Measurements from ENCODE around the gene MOK. TPM values are rescaled to one million over a fixed set of nuclear protein-coding genes. Genes with fewer than 3 reads are reported as not detected.

MOK gene
- total and polyA plus RNA-seq, 2 donors = 2.9 to 9.0 TPM

GRCh38 chr14:102258136-102258535, 46.8 kb downstream of the MOK start:
- no peaks in the 10 kb centered on the region for H3K9me3 ChIP-seq (ENCODE audit: control insufficient read depth in 2 of 2, insufficient read depth in 1 of 2, low read length in 1 of 2)
- H3K27ac ChIP-seq (ENCODE audit: low read depth in 1 of 2, low read length in 1 of 2) = no peak overlapping the region
- WGBS = 97% methylated on average over 6 of the region's 6 CpGs
- H3K4me1 ChIP-seq (ENCODE audit: control insufficient read depth in 2 of 2, insufficient read depth in 2 of 2, low read length in 2 of 2) = no peaks in the 10 kb centered on the region
- H3K4me3 ChIP-seq (ENCODE audit: low read length in 2 of 2) = no peak overlapping the region
- no peak for DNase-seq (ENCODE audit: low read depth in 6 of 9, low spot score in 9 of 9)
- H3K27me3 ChIP-seq (ENCODE audit: control insufficient read depth in 2 of 2, insufficient read depth in 1 of 2, low read length in 1 of 2) = no peaks in the 10 kb centered on the region
- no peaks in the 10 kb centered on the region for H3K36me3 ChIP-seq (ENCODE audit: control insufficient read depth in 2 of 2, insufficient read depth in 2 of 2, low read length in 1 of 2)

- 98% methylated on average over 9 of the region's 9 CpGs for WGBS
- no peak overlapping the region for H3K27ac ChIP-seq (ENCODE audit: low read depth in 1 of 2, low read length in 1 of 2)
- no peak overlapping the region for H3K4me3 ChIP-seq (ENCODE audit: low read length in 2 of 2)
- no peaks in the 10 kb centered on the region for H3K4me1 ChIP-seq (ENCODE audit: control insufficient read depth in 2 of 2, insufficient read depth in 2 of 2, low read length in 2 of 2)
- H3K36me3 ChIP-seq (ENCODE audit: control insufficient read depth in 2 of 2, insufficient read depth in 2 of 2, low read length in 1 of 2) = no peaks in the 10 kb centered on the region
- no peak for DNase-seq (ENCODE audit: low read depth in 6 of 9, low spot score in 9 of 9)
- no peaks in the 10 kb centered on the region for H3K9me3 ChIP-seq (ENCODE audit: control insufficient read depth in 2 of 2, insufficient read depth in 1 of 2, low read length in 1 of 2)
- H3K27me3 ChIP-seq (ENCODE audit: control insufficient read depth in 2 of 2, insufficient read depth in 1 of 2, low read length in 1 of 2) = no peaks in the 10 kb centered on the region
Observed at GRCh38 chr14:102256716-102257115, 48.2 kb downstream of the MOK start.

GRCh38 chr14:102255401-102256190, 49.4 kb downstream of the MOK start:
- Histone ChIP-seq H3K4me1 (ENCODE audit: control insufficient read depth in 2 of 2, insufficient read depth in 2 of 2, low read length in 2 of 2) (no peaks in the 10 kb centered on the region), H3K9me3 (ENCODE audit: control insufficient read depth in 2 of 2, insufficient read depth in 1 of 2, low read length in 1 of 2) (no peaks in the 10 kb centered on the region), H3K27me3 (ENCODE audit: control insufficient read depth in 2 of 2, insufficient read depth in 1 of 2, low read length in 1 of 2) (no peaks in the 10 kb centered on the region), H3K27ac (ENCODE audit: low read depth in 1 of 2, low read length in 1 of 2) (no peak overlapping the region), H3K36me3 (ENCODE audit: control insufficient read depth in 2 of 2, insufficient read depth in 2 of 2, low read length in 1 of 2) (no peaks in the 10 kb centered on the region), H3K4me3 (ENCODE audit: low read length in 2 of 2) (no peak overlapping the region)
- WGBS = 84% methylated on average over 9 of the region's 9 CpGs
- DNase-seq (ENCODE audit: low read depth in 6 of 9, low spot score in 9 of 9) = no peak

- 97% methylated on average over 21 of the region's 21 CpGs for WGBS
- DNase-seq (ENCODE audit: low read depth in 6 of 9, low spot score in 9 of 9) = no peak
- no peak overlapping the region for H3K4me3 ChIP-seq (ENCODE audit: low read length in 2 of 2)
- no peaks in the 10 kb centered on the region for H3K4me1 ChIP-seq (ENCODE audit: control insufficient read depth in 2 of 2, insufficient read depth in 2 of 2, low read length in 2 of 2)
- no peaks in the 10 kb centered on the region for H3K27me3 ChIP-seq (ENCODE audit: control insufficient read depth in 2 of 2, insufficient read depth in 1 of 2, low read length in 1 of 2)
- H3K36me3 ChIP-seq (ENCODE audit: control insufficient read depth in 2 of 2, insufficient read depth in 2 of 2, low read length in 1 of 2) = no peaks in the 10 kb centered on the region
- H3K27ac ChIP-seq (ENCODE audit: low read depth in 1 of 2, low read length in 1 of 2) = no peak overlapping the region
- no peaks in the 10 kb centered on the region for H3K9me3 ChIP-seq (ENCODE audit: control insufficient read depth in 2 of 2, insufficient read depth in 1 of 2, low read length in 1 of 2)
Observed at GRCh38 chr14:102252834-102253801, 51.8 kb downstream of the MOK start.

- Histone ChIP-seq H3K36me3 (ENCODE audit: control insufficient read depth in 2 of 2, insufficient read depth in 2 of 2, low read length in 1 of 2) (no peaks in the 10 kb centered on the region), H3K9me3 (ENCODE audit: control insufficient read depth in 2 of 2, insufficient read depth in 1 of 2, low read length in 1 of 2) (no peaks in the 10 kb centered on the region), H3K27ac (ENCODE audit: low read depth in 1 of 2, low read length in 1 of 2) (no peak overlapping the region), H3K27me3 (ENCODE audit: control insufficient read depth in 2 of 2, insufficient read depth in 1 of 2, low read length in 1 of 2) (no peaks in the 10 kb centered on the region), H3K4me1 (ENCODE audit: control insufficient read depth in 2 of 2, insufficient read depth in 2 of 2, low read length in 2 of 2) (no peaks in the 10 kb centered on the region), H3K4me3 (ENCODE audit: low read length in 2 of 2) (no peak overlapping the region)
- DNase-seq (ENCODE audit: low read depth in 6 of 9, low spot score in 9 of 9) = no peak
- 97% methylated on average over 8 of the region's 8 CpGs for WGBS
Observed at GRCh38 chr14:102251161-102251560, 53.8 kb downstream of the MOK start.

- WGBS = 97% methylated on average over 15 of the region's 15 CpGs
- no peak overlapping the region for H3K4me3 ChIP-seq (ENCODE audit: low read length in 2 of 2)
- no peak for DNase-seq (ENCODE audit: low read depth in 6 of 9, low spot score in 9 of 9)
Observed at GRCh38 chr14:102250636-102251035, 54.3 kb downstream of the MOK start.

GRCh38 chr14:102249981-102250380, 55.0 kb downstream of the MOK start:
- Histone ChIP-seq H3K27ac (ENCODE audit: low read depth in 1 of 2, low read length in 1 of 2) (no peak overlapping the region), H3K36me3 (ENCODE audit: control insufficient read depth in 2 of 2, insufficient read depth in 2 of 2, low read length in 1 of 2) (no peaks in the 10 kb centered on the region), H3K9me3 (ENCODE audit: control insufficient read depth in 2 of 2, insufficient read depth in 1 of 2, low read length in 1 of 2) (no peaks in the 10 kb centered on the region), H3K27me3 (ENCODE audit: control insufficient read depth in 2 of 2, insufficient read depth in 1 of 2, low read length in 1 of 2) (no peaks in the 10 kb centered on the region), H3K4me3 (ENCODE audit: low read length in 2 of 2) (no peak overlapping the region), H3K4me1 (ENCODE audit: control insufficient read depth in 2 of 2, insufficient read depth in 2 of 2, low read length in 2 of 2) (no peaks in the 10 kb centered on the region)
- WGBS = 97% methylated on average over 6 of the region's 6 CpGs
- DNase-seq (ENCODE audit: low read depth in 6 of 9, low spot score in 9 of 9) = no peak

More at GRCh38 chr14:102250636-102251035, 54.3 kb downstream of the MOK start:
- no peaks in the 10 kb centered on the region for H3K9me3 ChIP-seq (ENCODE audit: control insufficient read depth in 2 of 2, insufficient read depth in 1 of 2, low read length in 1 of 2)
- H3K27ac ChIP-seq (ENCODE audit: low read depth in 1 of 2, low read length in 1 of 2) = no peak overlapping the region
- no peaks in the 10 kb centered on the region for H3K4me1 ChIP-seq (ENCODE audit: control insufficient read depth in 2 of 2, insufficient read depth in 2 of 2, low read length in 2 of 2)
- no peaks in the 10 kb centered on the region for H3K36me3 ChIP-seq (ENCODE audit: control insufficient read depth in 2 of 2, insufficient read depth in 2 of 2, low read length in 1 of 2)
- no peaks in the 10 kb centered on the region for H3K27me3 ChIP-seq (ENCODE audit: control insufficient read depth in 2 of 2, insufficient read depth in 1 of 2, low read length in 1 of 2)

- no peak overlapping the region for H3K27ac ChIP-seq (ENCODE audit: low read depth in 1 of 2, low read length in 1 of 2)
- H3K4me1 ChIP-seq (ENCODE audit: control insufficient read depth in 2 of 2, insufficient read depth in 2 of 2, low read length in 2 of 2) = no peaks in the 10 kb centered on the region
- no peaks in the 10 kb centered on the region for H3K27me3 ChIP-seq (ENCODE audit: control insufficient read depth in 2 of 2, insufficient read depth in 1 of 2, low read length in 1 of 2)
- DNase-seq (ENCODE audit: low read depth in 6 of 9, low spot score in 9 of 9) = no peak
- no peaks in the 10 kb centered on the region for H3K9me3 ChIP-seq (ENCODE audit: control insufficient read depth in 2 of 2, insufficient read depth in 1 of 2, low read length in 1 of 2)
- 96% methylated on average over 12 of the region's 12 CpGs for WGBS
- no peak overlapping the region for H3K4me3 ChIP-seq (ENCODE audit: low read length in 2 of 2)
- no peaks in the 10 kb centered on the region for H3K36me3 ChIP-seq (ENCODE audit: control insufficient read depth in 2 of 2, insufficient read depth in 2 of 2, low read length in 1 of 2)
Observed at GRCh38 chr14:102249041-102249440, 55.9 kb downstream of the MOK start.

GRCh38 chr14:102248121-102248520, 56.8 kb downstream of the MOK start:
- H3K9me3 ChIP-seq (ENCODE audit: control insufficient read depth in 2 of 2, insufficient read depth in 1 of 2, low read length in 1 of 2) = no peaks in the 10 kb centered on the region
- no peaks in the 10 kb centered on the region for H3K27me3 ChIP-seq (ENCODE audit: control insufficient read depth in 2 of 2, insufficient read depth in 1 of 2, low read length in 1 of 2)
- DNase-seq (ENCODE audit: low read depth in 6 of 9, low spot score in 9 of 9) = no peak
- H3K36me3 ChIP-seq (ENCODE audit: control insufficient read depth in 2 of 2, insufficient read depth in 2 of 2, low read length in 1 of 2) = no peaks in the 10 kb centered on the region
- H3K27ac ChIP-seq (ENCODE audit: low read depth in 1 of 2, low read length in 1 of 2) = no peak overlapping the region
- no peak overlapping the region for H3K4me3 ChIP-seq (ENCODE audit: low read length in 2 of 2)
- H3K4me1 ChIP-seq (ENCODE audit: control insufficient read depth in 2 of 2, insufficient read depth in 2 of 2, low read length in 2 of 2) = no peaks in the 10 kb centered on the region
- WGBS = 90% methylated on average over 8 of the region's 8 CpGs
